Adrenal gland (tissue), 5 donors: ENCODE data around the gene ERBB4.

ENCODE experiments used
- POLR2A ChIP-seq, 2 donors: fragments of 450-650 bp; IDR thresholded peaks; one replicate each; pipeline ENCODE4 v1.6.1; 2017; ENCODE audit warnings: antibody characterized with exemption in 2 of 2, mild to moderate bottlenecking in 2 of 2, moderate library complexity in 1 of 2
- TF ChIP-seq, protein P1 (sequence below), 6 experiments: fragments of 450-650 bp in 4 of 6; fragments of 200-600 bp in 2 of 6; sonication (generic) in 1 of 6; IDR thresholded peaks; 1 replicate in 5 of 6; 2 replicates in 1 of 6; pipeline versions ENCODE4 v1.5.1 to v1.8.0; 2016 to 2021; ENCODE audit warnings: antibody characterized with exemption in 6 of 6, mild to moderate bottlenecking in 2 of 6, moderate library complexity in 1 of 6
- donor health status: DM: no; HTN: no; CAD: no.

DNA sequence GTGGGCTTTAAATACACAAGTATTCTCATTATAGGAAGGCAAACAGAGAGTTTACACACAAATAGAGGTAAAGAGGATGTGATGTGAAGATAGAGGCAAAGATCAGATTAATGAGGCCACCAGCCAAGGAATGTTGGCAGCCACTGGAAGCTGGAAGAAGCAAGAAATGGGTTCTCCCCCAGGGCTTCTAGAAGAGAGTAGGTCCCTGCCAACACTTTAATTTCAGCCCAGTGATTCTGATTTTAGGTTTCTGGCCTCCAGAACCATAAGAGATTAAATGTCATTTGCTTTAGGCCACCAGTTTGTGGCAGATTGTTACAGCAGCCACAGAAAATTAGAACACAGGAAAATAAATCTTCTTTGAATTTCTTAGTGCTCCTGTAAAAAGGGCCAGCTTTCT, 1065.5 kb downstream of the ERBB4 start:
- TF ChIP-seq, protein P1, sequence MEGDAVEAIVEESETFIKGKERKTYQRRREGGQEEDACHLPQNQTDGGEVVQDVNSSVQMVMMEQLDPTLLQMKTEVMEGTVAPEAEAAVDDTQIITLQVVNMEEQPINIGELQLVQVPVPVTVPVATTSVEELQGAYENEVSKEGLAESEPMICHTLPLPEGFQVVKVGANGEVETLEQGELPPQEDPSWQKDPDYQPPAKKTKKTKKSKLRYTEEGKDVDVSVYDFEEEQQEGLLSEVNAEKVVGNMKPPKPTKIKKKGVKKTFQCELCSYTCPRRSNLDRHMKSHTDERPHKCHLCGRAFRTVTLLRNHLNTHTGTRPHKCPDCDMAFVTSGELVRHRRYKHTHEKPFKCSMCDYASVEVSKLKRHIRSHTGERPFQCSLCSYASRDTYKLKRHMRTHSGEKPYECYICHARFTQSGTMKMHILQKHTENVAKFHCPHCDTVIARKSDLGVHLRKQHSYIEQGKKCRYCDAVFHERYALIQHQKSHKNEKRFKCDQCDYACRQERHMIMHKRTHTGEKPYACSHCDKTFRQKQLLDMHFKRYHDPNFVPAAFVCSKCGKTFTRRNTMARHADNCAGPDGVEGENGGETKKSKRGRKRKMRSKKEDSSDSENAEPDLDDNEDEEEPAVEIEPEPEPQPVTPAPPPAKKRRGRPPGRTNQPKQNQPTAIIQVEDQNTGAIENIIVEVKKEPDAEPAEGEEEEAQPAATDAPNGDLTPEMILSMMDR (IDR thresholded peaks at IDR 0.05): no peak
- TF ChIP-seq POLR2A (IDR thresholded peaks at IDR 0.05): no peak
